Measurements from ENCODE around the gene HAND1. TPM values are rescaled to one million over a fixed set of nuclear protein-coding genes. Genes with fewer than 3 reads are reported as not detected.
A peak's percentile ranks its signal among the peaks of the same experiment; 100 is the strongest.
"Not testable (repeated sequence)": the region's sequence is repeated elsewhere in the genome, so short reads cannot be mapped to it uniquely, and the experiment has no call there.

The HAND1 gene
- not detected for polyA plus RNA-seq (2013, experiment 1 of 2; ENCODE audit: insufficient read length)
- not detected for polyA plus RNA-seq (2013, experiment 2 of 2; ENCODE audit: insufficient read length)

- peak; percentile 21 for DNase-seq
Observed at GRCh38 chr5:154478224-154478565, at the start of gene HAND1. TSS of gene HAND1 (minus strand) at chr5:154478227. CDS start at chr5:154478008, 219 bp downstream.

GRCh38 chr5:154526231-154527226 is 48.5 kb upstream of the HAND1 start:
- DNase-seq, result no peak

- no peak for DNase-seq
Observed at GRCh38 chr5:154524859-154525258, 46.8 kb upstream of the HAND1 start.

GRCh38 chr5:154524181-154524580 is 46.2 kb upstream of the HAND1 start:
- no peak for DNase-seq

GRCh38 chr5:154523709-154524108 is 45.7 kb upstream of the HAND1 start:
- no peak for DNase-seq

GRCh38 chr5:154523104-154523503 is 45.1 kb upstream of the HAND1 start:
- no peak for DNase-seq

GRCh38 chr5:154522284-154522683 is 44.3 kb upstream of the HAND1 start:
- no peak for DNase-seq

- DNase-seq, result no peak
Observed at GRCh38 chr5:154521756-154522155, 43.7 kb upstream of the HAND1 start.

- DNase-seq, result no peak
Observed at GRCh38 chr5:154520861-154521453, 42.9 kb upstream of the HAND1 start.

- DNase-seq, result peak; percentile 12
Observed at GRCh38 chr5:154519359-154519758, 41.3 kb upstream of the HAND1 start.

GRCh38 chr5:154518438-154518867 is 40.4 kb upstream of the HAND1 start:
- DNase-seq, result no peak

- no peak for DNase-seq
Observed at GRCh38 chr5:154517810-154518437, 39.9 kb upstream of the HAND1 start.

- DNase-seq, result no peak
Observed at GRCh38 chr5:154517181-154517580, 39.2 kb upstream of the HAND1 start.

GRCh38 chr5:154516475-154516874 is 38.4 kb upstream of the HAND1 start:
- no peak for DNase-seq

GRCh38 chr5:154515488-154515887 is 37.5 kb upstream of the HAND1 start:
- not testable (repeated sequence) for DNase-seq

GRCh38 chr5:154514331-154514730 is 36.3 kb upstream of the HAND1 start:
- no peak for DNase-seq

- DNase-seq, result peak; percentile 47
Observed at GRCh38 chr5:154513669-154514084, 35.6 kb upstream of the HAND1 start.

GRCh38 chr5:154511984-154512383 is 34.0 kb upstream of the HAND1 start:
- no peak for DNase-seq

- DNase-seq, result no peak
Observed at GRCh38 chr5:154509784-154510555, 31.9 kb upstream of the HAND1 start.

- DNase-seq, result no peak
Observed at GRCh38 chr5:154508114-154508513, 30.1 kb upstream of the HAND1 start.

GRCh38 chr5:154506716-154507080 is 28.7 kb upstream of the HAND1 start:
- no peak for DNase-seq

- no peak for DNase-seq
Observed at GRCh38 chr5:154506049-154506715, 28.2 kb upstream of the HAND1 start.
